ENCODE data around the gene ADAT3. TPM values are rescaled to one million over a fixed set of nuclear protein-coding genes. Genes with fewer than 3 reads are reported as not detected.

Gene ADAT3
- total RNA-seq, 1 donor, result 3.9 TPM

DNA sequence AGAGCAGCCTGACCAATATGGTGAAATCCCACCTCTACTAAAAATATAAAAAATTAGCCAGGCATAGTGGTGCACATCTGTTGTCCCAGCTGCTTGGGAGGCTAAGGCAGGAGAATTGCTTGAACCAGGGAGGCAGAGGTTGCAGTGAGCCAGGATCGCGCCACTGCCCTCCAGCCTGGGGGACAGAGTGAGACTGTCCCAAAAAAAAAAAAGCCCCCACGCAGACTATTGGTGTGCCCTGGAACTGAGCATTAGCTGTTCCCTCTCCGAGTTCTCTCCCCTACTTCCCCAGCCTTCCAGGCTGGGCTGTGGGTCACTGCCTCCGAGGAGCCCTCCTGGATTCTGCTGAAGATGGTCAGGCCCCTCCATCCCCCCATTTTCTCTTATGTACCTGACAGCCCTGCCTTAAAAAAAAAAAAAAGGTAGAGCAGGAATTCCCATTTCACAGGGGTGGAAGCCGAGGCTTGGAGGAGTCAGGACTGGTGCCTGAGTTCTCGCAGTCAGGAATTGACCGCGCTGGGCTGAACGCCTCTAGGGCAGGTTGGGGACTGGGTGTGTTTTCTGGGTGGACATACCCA, 1.9 kb downstream of the ADAT3 start:
- DNase-seq (ENCODE audit: low read depth), result no peak
- no peak overlapping the region for H3K4me3 ChIP-seq (ENCODE audit: low read depth, low read length)
- TF ChIP-seq, protein P1, sequence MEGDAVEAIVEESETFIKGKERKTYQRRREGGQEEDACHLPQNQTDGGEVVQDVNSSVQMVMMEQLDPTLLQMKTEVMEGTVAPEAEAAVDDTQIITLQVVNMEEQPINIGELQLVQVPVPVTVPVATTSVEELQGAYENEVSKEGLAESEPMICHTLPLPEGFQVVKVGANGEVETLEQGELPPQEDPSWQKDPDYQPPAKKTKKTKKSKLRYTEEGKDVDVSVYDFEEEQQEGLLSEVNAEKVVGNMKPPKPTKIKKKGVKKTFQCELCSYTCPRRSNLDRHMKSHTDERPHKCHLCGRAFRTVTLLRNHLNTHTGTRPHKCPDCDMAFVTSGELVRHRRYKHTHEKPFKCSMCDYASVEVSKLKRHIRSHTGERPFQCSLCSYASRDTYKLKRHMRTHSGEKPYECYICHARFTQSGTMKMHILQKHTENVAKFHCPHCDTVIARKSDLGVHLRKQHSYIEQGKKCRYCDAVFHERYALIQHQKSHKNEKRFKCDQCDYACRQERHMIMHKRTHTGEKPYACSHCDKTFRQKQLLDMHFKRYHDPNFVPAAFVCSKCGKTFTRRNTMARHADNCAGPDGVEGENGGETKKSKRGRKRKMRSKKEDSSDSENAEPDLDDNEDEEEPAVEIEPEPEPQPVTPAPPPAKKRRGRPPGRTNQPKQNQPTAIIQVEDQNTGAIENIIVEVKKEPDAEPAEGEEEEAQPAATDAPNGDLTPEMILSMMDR (IDR thresholded peaks at IDR 0.05; ENCODE audit: insufficient read depth, low read depth, low read length), result no peak

DNA sequence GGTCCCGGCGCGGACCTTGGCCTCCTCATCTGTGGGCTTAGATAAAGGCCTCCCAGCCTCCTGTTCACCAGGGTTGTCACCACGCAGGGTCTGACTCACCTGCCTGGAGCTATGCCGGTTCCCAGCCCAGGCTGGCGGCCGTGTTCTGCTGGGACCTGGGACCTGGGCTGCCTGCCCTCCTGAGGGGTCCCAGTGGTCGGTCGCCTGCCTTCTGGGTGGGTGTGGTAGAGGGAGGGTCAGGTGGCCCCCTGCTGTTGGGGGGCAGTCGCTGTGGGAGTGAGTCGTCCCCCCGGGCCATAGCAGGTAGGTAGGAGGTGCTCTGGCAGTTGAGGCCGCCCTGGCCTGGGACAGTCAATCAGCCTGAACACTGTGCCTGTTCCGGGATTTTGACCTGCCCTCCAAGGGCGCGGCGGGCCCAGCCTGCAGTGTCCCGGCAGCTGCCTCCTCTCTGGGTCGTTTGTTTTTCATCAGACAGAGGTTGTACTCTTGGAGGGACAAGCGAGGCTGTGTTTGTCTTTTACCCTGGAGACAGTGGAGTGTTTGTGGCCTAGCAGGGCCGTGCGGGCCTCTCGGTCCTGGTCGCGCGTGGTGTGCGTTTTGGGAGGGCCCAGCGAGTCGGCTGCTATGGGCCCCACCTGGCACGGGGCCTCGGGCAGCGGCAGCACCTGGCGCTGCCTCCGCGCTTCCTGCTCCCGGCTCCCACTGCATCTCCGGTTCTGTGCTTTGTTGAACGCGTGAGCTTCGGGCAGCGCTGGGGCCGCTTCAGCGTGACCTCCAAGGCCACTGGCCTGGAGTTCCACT, 2.6 kb downstream of the ADAT3 start:
- H3K4me3 ChIP-seq (ENCODE audit: low read depth, low read length), result no peak overlapping the region
- no peak for DNase-seq (ENCODE audit: low read depth)
- TF ChIP-seq, protein P1 (IDR thresholded peaks at IDR 0.05; ENCODE audit: insufficient read depth, low read depth, low read length), result no peak

DNA sequence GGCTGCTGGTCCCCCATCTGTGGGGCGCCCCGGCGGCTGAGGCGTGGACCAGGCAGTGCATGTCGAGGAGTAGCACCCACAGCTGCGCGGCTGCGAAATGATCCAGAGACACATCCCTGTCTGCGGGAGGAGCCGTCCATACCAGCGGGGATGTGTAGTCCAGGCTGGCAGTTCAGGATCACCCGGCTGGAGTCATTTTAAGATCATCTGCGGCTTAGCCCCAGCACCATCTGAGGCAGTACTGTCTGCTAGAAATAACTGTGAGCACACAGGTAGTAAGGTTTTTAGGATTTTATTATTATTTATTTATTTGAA, 3.1 kb downstream of the ADAT3 start:
- TF ChIP-seq, protein P1 (IDR thresholded peaks at IDR 0.05; ENCODE audit: insufficient read depth, low read depth, low read length), result no peak
- no peak for DNase-seq (ENCODE audit: low read depth)
- H3K4me3 ChIP-seq (ENCODE audit: low read depth, low read length), result no peak overlapping the region

DNA sequence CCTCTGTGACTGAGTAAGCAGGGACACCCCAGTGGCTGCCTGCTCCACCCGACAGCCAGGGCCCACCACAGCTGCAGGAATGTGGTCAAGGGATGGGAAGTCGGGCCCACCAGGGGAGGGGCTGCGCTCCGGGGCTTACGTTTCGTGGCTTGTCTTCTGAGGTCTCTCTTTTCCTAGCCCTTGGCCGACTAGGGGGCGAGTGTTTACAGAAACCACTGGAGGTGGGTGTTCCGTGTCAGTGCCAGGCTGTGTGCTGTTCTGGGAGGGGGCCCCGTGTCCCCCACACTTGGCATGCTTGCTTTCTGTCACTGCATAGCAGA, 4.5 kb downstream of the ADAT3 start:
- H3K4me3 ChIP-seq (ENCODE audit: low read depth, low read length), result no peak overlapping the region
- no peak for DNase-seq (ENCODE audit: low read depth)
- TF ChIP-seq, protein P1 (IDR thresholded peaks at IDR 0.05; ENCODE audit: insufficient read depth, low read depth, low read length), result no peak

DNA sequence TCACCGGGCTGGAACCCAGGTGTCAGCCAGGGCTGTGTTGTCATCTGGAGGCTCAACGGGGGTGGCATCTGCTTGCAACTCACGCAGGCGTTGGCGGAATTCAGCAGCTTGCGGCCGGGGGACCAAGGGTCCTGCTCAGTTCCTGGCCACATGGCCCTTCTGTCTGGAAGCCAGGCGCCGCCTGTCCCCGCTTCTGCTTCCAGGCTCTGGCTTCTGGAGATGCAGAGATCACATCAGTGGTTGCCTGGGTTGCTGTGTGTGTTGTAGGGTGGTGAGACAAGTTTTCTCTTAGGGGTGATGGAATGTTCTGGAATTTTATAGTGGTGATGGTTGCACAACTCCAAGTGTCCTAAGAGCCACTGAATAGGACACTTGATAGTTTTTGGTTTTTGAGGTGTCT, 5.0 kb downstream of the ADAT3 start:
- TF ChIP-seq, protein P1 (IDR thresholded peaks at IDR 0.05; ENCODE audit: insufficient read depth, low read depth, low read length), result no peak
- DNase-seq (ENCODE audit: low read depth), result peak; percentile 52
- no peak overlapping the region for H3K4me3 ChIP-seq (ENCODE audit: low read depth, low read length)

DNA sequence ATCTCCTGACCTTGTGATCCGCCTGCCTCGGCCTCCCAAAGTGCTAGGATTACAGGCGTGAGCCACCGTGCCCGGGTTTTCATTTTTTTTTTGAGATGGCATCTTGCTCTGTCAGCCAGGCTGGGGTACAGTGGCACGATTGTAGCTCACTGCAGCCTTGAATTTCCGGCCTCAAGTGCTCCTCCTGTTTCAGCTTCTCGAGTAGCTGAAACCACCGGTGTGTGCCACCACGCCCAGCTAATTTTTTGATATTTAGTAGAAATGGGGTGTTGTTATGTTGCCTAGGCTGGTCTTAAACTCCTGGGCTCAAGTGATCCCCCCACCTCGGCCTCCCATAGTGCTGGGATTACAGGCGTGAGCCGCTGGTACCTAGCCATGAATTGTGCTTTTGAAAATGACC, 5.9 kb downstream of the ADAT3 start:
- TF ChIP-seq, protein P1 (IDR thresholded peaks at IDR 0.05; ENCODE audit: insufficient read depth, low read depth, low read length), result no peak
- H3K4me3 ChIP-seq (ENCODE audit: low read depth, low read length), result no peak overlapping the region
- DNase-seq (ENCODE audit: low read depth), result no peak

DNA sequence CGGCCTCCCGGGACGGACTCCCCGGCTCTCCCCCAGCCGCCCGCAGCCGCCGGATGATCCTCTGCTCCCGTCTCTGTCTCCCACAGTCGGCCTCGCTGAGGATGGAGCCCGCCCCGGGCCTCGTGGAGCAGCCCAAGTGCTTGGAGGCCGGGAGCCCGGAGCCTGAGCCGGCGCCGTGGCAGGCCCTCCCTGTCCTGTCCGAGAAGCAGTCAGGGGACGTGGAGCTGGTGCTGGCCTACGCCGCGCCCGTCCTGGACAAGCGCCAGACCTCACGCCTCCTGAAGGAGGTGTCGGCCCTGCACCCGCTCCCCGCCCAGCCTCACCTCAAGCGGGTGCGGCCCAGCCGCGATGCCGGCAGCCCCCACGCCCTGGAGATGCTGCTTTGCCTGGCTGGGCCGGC, 6.8 kb downstream of the ADAT3 start:
- TF ChIP-seq, protein P1 (IDR thresholded peaks at IDR 0.05; ENCODE audit: insufficient read depth, low read depth, low read length), result no peak

More for the DNA sequence above, 6.8 kb downstream of the ADAT3 start:
- no peak overlapping the region for H3K4me3 ChIP-seq (ENCODE audit: low read depth, low read length)
- no peak for DNase-seq (ENCODE audit: low read depth)

Measured in fibroblast of villous mesenchyme (primary cell).